ENCODE results near the gene TLCD3B.

The TLCD3B gene

GRCh38 chr16:29977063-29977825, 53.8 kb downstream of the TLCD3B start:
- Histone ChIP-seq H3K36me3 (ENCODE audit: control insufficient read depth, insufficient read depth, low read length) (peaks cover 36% of the 10 kb centered on the region), H3K9ac (ENCODE audit: low read depth, low read length) (no peak overlapping the region), H3K9me3 (ENCODE audit: control insufficient read depth, insufficient read depth, low read length) (peaks cover 10% of the 10 kb centered on the region), H3K4me3 (ENCODE audit: low read depth, low read length) (no peak overlapping the region), H3K27me3 (ENCODE audit: control insufficient read depth, insufficient read depth, low read length) (peaks cover 6% of the 10 kb centered on the region), H3K4me1 (ENCODE audit: control insufficient read depth, insufficient read depth, low read length) (peaks cover 16% of the 10 kb centered on the region)

GRCh38 chr16:29975811-29976511, 55.1 kb downstream of the TLCD3B start:
- Histone ChIP-seq H3K9ac (ENCODE audit: low read depth, low read length) (peak overlapping the region; percentile 47), H3K27me3 (ENCODE audit: control insufficient read depth, insufficient read depth, low read length) (peaks cover 12% of the 10 kb centered on the region), H3K9me3 (ENCODE audit: control insufficient read depth, insufficient read depth, low read length) (peaks cover 10% of the 10 kb centered on the region), H3K4me1 (ENCODE audit: control insufficient read depth, insufficient read depth, low read length) (peaks cover 16% of the 10 kb centered on the region), H3K36me3 (ENCODE audit: control insufficient read depth, insufficient read depth, low read length) (peaks cover 32% of the 10 kb centered on the region), H3K4me3 (ENCODE audit: low read depth, low read length) (peak overlapping the region; percentile 59)

- H3K36me3 ChIP-seq (ENCODE audit: control insufficient read depth, insufficient read depth, low read length): peaks cover 29% of the 10 kb centered on the region
Observed at GRCh38 chr16:29975134-29975538, 55.9 kb downstream of the TLCD3B start.

More at GRCh38 chr16:29975134-29975538, 55.9 kb downstream of the TLCD3B start:
- H3K9ac ChIP-seq (ENCODE audit: low read depth, low read length): peak overlapping the region; percentile 26
- peaks cover 16% of the 10 kb centered on the region for H3K4me1 ChIP-seq (ENCODE audit: control insufficient read depth, insufficient read depth, low read length)
- H3K4me3 ChIP-seq (ENCODE audit: low read depth, low read length): peak overlapping the region; percentile 59
- peaks cover 12% of the 10 kb centered on the region for H3K27me3 ChIP-seq (ENCODE audit: control insufficient read depth, insufficient read depth, low read length)
- H3K9me3 ChIP-seq (ENCODE audit: control insufficient read depth, insufficient read depth, low read length): peaks cover 10% of the 10 kb centered on the region

Data from iPS-15b (cell line).